ENCODE results near the gene SRGAP2C.
"Not testable (repeated sequence)": the region's sequence is repeated elsewhere in the genome, so short reads cannot be mapped to it uniquely, and the experiment has no call there.

- TF ChIP-seq MXI1 (IDR thresholded peaks at IDR 0.05; ENCODE audit: low read depth, low read length); CTCF (IDR thresholded peaks at IDR 0.05); TAF1 (IDR thresholded peaks at IDR 0.05; ENCODE audit: borderline replicate concordance, low read depth, low read length): not testable (repeated sequence)
These were observed 111.8 kb downstream of the SRGAP2C start for GRCh38 chr1:121296563-121296962.
